H1 (cell line): Measurements from ENCODE around the gene CELSR3. TPM values are rescaled to one million over a fixed set of nuclear protein-coding genes. Genes with fewer than 3 reads are reported as not detected.

Experiments
- CTCF ChIA-PET: fragments of 300-600 bp; sonication (Branson Sonifier 250); formaldehyde crosslinking; loops from one replicate; lab custom pipeline; 2021; ENCODE audit not compliant: partially characterized antibody; lab: Charles Lee
- POLR2A ChIA-PET: fragments of 300-600 bp; sonication (Branson Sonifier 250); formaldehyde crosslinking; loops from one replicate; lab custom pipeline; 2021; ENCODE audit warnings: inconsistent platforms; ENCODE audit not compliant: partially characterized antibody; lab: Charles Lee
- DNase-seq, 2 experiments: peaks; one replicate each; pipeline versions ENCODE4 v3.0.0 to v3.0.0-alpha.2; 2010 to 2022; ENCODE audit warnings: low spot score in 2 of 2, low read depth in 1 of 2, mixed read lengths in 1 of 2
- FAIRE-seq: peaks from 2 replicates; lab custom pipeline; 2011; peaks lifted over from hg19 to GRCh38; lab: Jason Lieb, UNC
- H2AFZ ChIP-seq: 2 replicates; pipeline ENCODE4 v1.8.1; 2012; ENCODE audit warnings: low read length, inconsistent platforms
- H2AK5ac ChIP-seq: 2 replicates; pipeline ENCODE4 v1.6.1; 2013; ENCODE audit warnings: low read depth, low read length
- H2BK120ac ChIP-seq: replicated peaks from 2 replicates; pipeline ENCODE3; 2013; ENCODE audit warnings: low read depth, low read length, inconsistent platforms
- H2BK12ac ChIP-seq: 2 replicates; pipeline ENCODE4 v1.6.1; 2013; ENCODE audit warnings: low read depth, low read length
- H2BK15ac ChIP-seq: 2 replicates; pipeline ENCODE4 v1.6.1; 2013; ENCODE audit warnings: low read length
- H2BK20ac ChIP-seq: 2 replicates; pipeline ENCODE4 v1.6.1; 2013; ENCODE audit warnings: low read length
- H2BK5ac ChIP-seq: 2 replicates; pipeline ENCODE4 v1.6.1; 2013; ENCODE audit warnings: low read depth, low read length
- H3K14ac ChIP-seq: 2 replicates; pipeline ENCODE4 v1.6.1; 2013; ENCODE audit warnings: inconsistent platforms; ENCODE audit not compliant: insufficient read length
- H3K18ac ChIP-seq: 2 replicates; pipeline ENCODE4 v1.6.1; 2013; ENCODE audit warnings: low read length; ENCODE audit errors: extremely low read depth
- H3K23ac ChIP-seq: 2 replicates; pipeline ENCODE4 v1.6.1; 2013; ENCODE audit warnings: inconsistent platforms; ENCODE audit not compliant: insufficient read length
- H3K23me2 ChIP-seq: 2 replicates; pipeline ENCODE4 v1.6.1; 2013; ENCODE audit warnings: low read depth, low read length
- H3K27ac ChIP-seq: 2 replicates; pipeline ENCODE4 v1.6.1; 2011; ENCODE audit warnings: low read depth, low read length, inconsistent platforms
- H3K27me3 ChIP-seq, 4 experiments: replicated peaks in 1 of 4; 1 replicate in 1 of 4; 2 replicates in 3 of 4; pipeline versions ENCODE4 v1.6.1 to v1.8.1; 2011 to 2013; ENCODE audit warnings: low read length in 3 of 4, mild to moderate bottlenecking in 3 of 4, inconsistent platforms in 2 of 4, mixed read lengths in 2 of 4, moderate library complexity in 1 of 4; ENCODE audit not compliant: control insufficient read depth in 3 of 4, insufficient read depth in 3 of 4; ENCODE audit errors: extremely low read depth in 1 of 4
- H3K36me3 ChIP-seq, 4 experiments: 2 replicates each; pipeline versions ENCODE4 v1.6.1 to v1.8.1; 2011 to 2013; ENCODE audit warnings: mild to moderate bottlenecking in 4 of 4, low read length in 3 of 4, moderate library complexity in 2 of 4, control low read depth in 1 of 4, inconsistent platforms in 1 of 4; ENCODE audit not compliant: insufficient read depth in 4 of 4, control insufficient read depth in 2 of 4
- H3K4ac ChIP-seq: replicated peaks from 2 replicates; pipeline ENCODE3; 2013; ENCODE audit warnings: low read length, low read depth, mixed read lengths, inconsistent platforms; ENCODE audit not compliant: insufficient read length
- H3K4me1 ChIP-seq, 4 experiments: replicated peaks in 1 of 4; 1 replicate in 1 of 4; 2 replicates in 3 of 4; pipeline versions ENCODE4 v1.6.1 to v1.8.1; 2011 to 2013; ENCODE audit warnings: low read length in 3 of 4, inconsistent platforms in 2 of 4, mixed read lengths in 1 of 4; ENCODE audit not compliant: insufficient read depth in 4 of 4, control insufficient read depth in 3 of 4
- H3K4me2 ChIP-seq, 2 experiments: 2 replicates each; pipeline versions ENCODE4 v1.6.1 to v1.8.1; 2011 to 2013; ENCODE audit warnings: low read depth in 2 of 2, low read length in 2 of 2, control low read depth in 1 of 2, inconsistent platforms in 1 of 2, mild to moderate bottlenecking in 1 of 2; ENCODE audit not compliant: insufficient read depth in 1 of 2
- H3K4me3 ChIP-seq, 4 experiments: fragments of 200-600, 300-600 bp in 1 of 4; sonication (generic), shearing (Covaris generic), sonication (Bioruptor Twin) in 1 of 4; 2 replicates each; pipeline versions ENCODE4 v1.5.1 to v1.8.1; 2011 to 2016; ENCODE audit warnings: low read length in 4 of 4, low read depth in 3 of 4, control low read depth in 2 of 4, inconsistent platforms in 2 of 4, mild to moderate bottlenecking in 2 of 4, mixed read lengths in 1 of 4, moderate library complexity in 1 of 4; ENCODE audit not compliant: insufficient read depth in 2 of 4; ENCODE audit errors: extremely low read depth in 1 of 4
- H3K56ac ChIP-seq: replicated peaks from 2 replicates; pipeline ENCODE3; 2013; ENCODE audit warnings: low read depth, mild to moderate bottlenecking, mixed read lengths, low read length, inconsistent platforms; ENCODE audit not compliant: insufficient read length
- H3K79me1 ChIP-seq: 2 replicates; pipeline ENCODE4 v1.6.1; 2013; ENCODE audit warnings: low read depth, low read length, control low read depth
- H3K79me2 ChIP-seq, 2 experiments: 2 replicates each; pipeline versions ENCODE4 v1.6.1 to v1.8.1; 2012 to 2013; ENCODE audit warnings: low read length in 2 of 2, mild to moderate bottlenecking in 2 of 2, inconsistent platforms in 1 of 2; ENCODE audit not compliant: insufficient read depth in 2 of 2, control insufficient read depth in 1 of 2
- H3K9ac ChIP-seq, 4 experiments: replicated peaks in 1 of 4; 1 replicate in 1 of 4; 2 replicates in 3 of 4; pipeline versions ENCODE4 v1.6.1 to v1.8.1; 2011 to 2013; ENCODE audit warnings: low read depth in 3 of 4, low read length in 3 of 4, control low read depth in 2 of 4, mild to moderate bottlenecking in 2 of 4, moderate library complexity in 2 of 4, inconsistent platforms in 1 of 4; ENCODE audit errors: extremely low read depth in 1 of 4
- H3K9me3 ChIP-seq, 2 experiments: 2 replicates each; pipeline versions ENCODE4 v1.6.1 to v1.8.1; 2012 to 2013; ENCODE audit warnings: mild to moderate bottlenecking in 2 of 2, moderate library complexity in 2 of 2, control low read depth in 1 of 2, inconsistent platforms in 1 of 2, low read depth in 1 of 2, low read length in 1 of 2, mixed read lengths in 1 of 2; ENCODE audit not compliant: insufficient read depth in 2 of 2
- H4K20me1 ChIP-seq, 2 experiments: replicated peaks in 1 of 2; 2 replicates each; pipeline versions ENCODE3 to v1.8.1; 2011 to 2013; ENCODE audit warnings: inconsistent platforms in 2 of 2, low read length in 2 of 2, mild to moderate bottlenecking in 1 of 2; ENCODE audit not compliant: insufficient read depth in 2 of 2, control insufficient read depth in 1 of 2
- H4K5ac ChIP-seq: 2 replicates; pipeline ENCODE4 v1.6.1; 2013; ENCODE audit warnings: low read length, low read depth, mixed read lengths, inconsistent platforms; ENCODE audit not compliant: insufficient read length
- H4K8ac ChIP-seq: 2 replicates; pipeline ENCODE4 v1.8.0; 2013; ENCODE audit warnings: mild to moderate bottlenecking, moderate library complexity, low read length, inconsistent platforms; ENCODE audit not compliant: insufficient read depth; ENCODE audit errors: extremely low read depth
- H4K91ac ChIP-seq: replicated peaks from 2 replicates; pipeline ENCODE3; 2013; ENCODE audit warnings: low read length, mixed read lengths, inconsistent platforms; ENCODE audit not compliant: insufficient read length
- JUND ChIP-seq: IDR thresholded peaks from 2 replicates; pipeline ENCODE4 v1.6.1; 2011; ENCODE audit warnings: mild to moderate bottlenecking, improper control_type of control experiment, low read length
- TCF12 ChIP-seq: IDR thresholded peaks from 2 replicates; pipeline ENCODE4 v1.6.1; 2011; ENCODE audit warnings: low read depth, mild to moderate bottlenecking, low read length
- WGBS, 2 experiments: shearing (Covaris generic) in 1 of 2; methylation state at CpG; one replicate each; pipeline versions ENCODE4 v1.1.6 to v1.1.7; 2013 to 2015; ENCODE audit warnings: low lambda C conversion rate in 2 of 2, mixed read lengths in 2 of 2, inconsistent platforms in 1 of 2, low coverage in 1 of 2, missing lambda C conversion rate in 1 of 2; ENCODE audit not compliant: insufficient replicate concordance in 2 of 2, insufficient coverage in 1 of 2, insufficient read length in 1 of 2; ENCODE audit errors: extremely low coverage in 1 of 2, missing lambda C conversion rate in 1 of 2; 5-methylcytosine and 5-hydroxymethylcytosine counted together
- polyA plus RNA-seq, 7 experiments: library from polyadenylated mRNA; depleted of rRNA in 3 of 7; stranded (reverse) in 5 of 7; unstranded in 2 of 7; fragments of >200 nt in 5 of 7; fragments of 200-250 nt in 2 of 7; gene quantifications; 1 replicate in 5 of 7; 2 replicates in 1 of 7; 4 replicates in 1 of 7; pipeline versions ENCODE4 v1.2.1 to v1.2.3, GENCODE V29; 2011 to 2013; ENCODE audit warnings: missing spikeins in 2 of 7, mixed read lengths in 2 of 7
- total RNA-seq: library from RNA; stranded (reverse); fragmentation: NEBNext Ultra II Directional; extraction: Animal tissue kit (Norgen Biotek cat#: 25700); gene quantifications from 2 replicates; pipeline ENCODE4 v1.2.1, GENCODE V29; 2021

CELSR3 gene
- total and polyA plus RNA-seq, 2 of the 8 experiments (the other 6 are each of a cell fraction or from before 2014, with no cell fraction given) = 11.6 to 29.5 TPM

DNA sequence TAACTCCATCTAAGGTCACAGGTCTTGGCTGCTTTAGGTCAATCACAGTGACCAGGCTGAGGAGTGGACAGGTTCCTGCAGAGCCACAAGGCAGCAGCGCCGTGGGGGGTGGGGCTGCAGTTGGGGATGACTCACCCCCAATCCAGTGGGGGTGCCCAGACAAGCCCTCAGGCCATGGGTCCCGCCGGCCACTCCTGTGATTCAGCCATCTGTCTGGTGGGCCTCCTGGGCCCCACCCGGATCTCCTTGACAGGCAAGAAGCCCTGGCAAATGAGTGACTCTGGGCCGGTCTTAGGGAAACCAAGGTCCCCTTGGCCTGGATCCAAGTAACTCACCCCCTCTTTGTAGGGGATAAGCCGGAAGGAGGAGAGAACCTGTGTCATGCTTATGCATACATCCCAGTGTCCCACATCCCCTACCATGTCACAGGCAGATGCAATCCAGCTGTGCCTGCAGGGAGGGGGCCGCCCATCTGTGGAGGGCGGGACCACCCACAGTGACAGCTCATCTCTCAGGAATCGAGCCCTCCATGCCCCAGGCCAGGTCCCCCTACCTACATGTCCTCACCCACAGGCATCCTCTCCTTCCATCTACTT lies 67.1 kb downstream of the CELSR3 start:
- no peaks in the 10 kb centered on the region for H3K79me2 ChIP-seq
- H4K20me1 ChIP-seq = peaks cover 0 to 23% of the 10 kb centered on the region in 2 experiments
- no peaks in the 10 kb centered on the region for H3K79me1 ChIP-seq
- H2BK15ac ChIP-seq = no peak overlapping the region
- no peak overlapping the region for H4K91ac ChIP-seq
- H4K8ac ChIP-seq = no peak overlapping the region; the same call in 1 of the 2 replicates
- WGBS, 2 experiments = 60% methylated on average over 10 of the region's 10 CpGs; no CpG with 5 or more reads in 1 of the 2 experiments
- no peak overlapping the region for H2BK120ac ChIP-seq
- no peaks in the 10 kb centered on the region for H3K9me3 ChIP-seq
- H3K4me3 ChIP-seq = peak overlapping the region in 2 of 4 experiments; percentile 15 to 57; a peak in 3 of 8 replicates
- no peak overlapping the region for H3K56ac ChIP-seq
- no peak overlapping the region for H4K5ac ChIP-seq
- ChIA-PET CTCF (interaction anchor here (0.6 to 1.3 kb wide), 2 partner anchors 11 to 37 kb away, joined by 3 to 6 read pairs; no protein-coding TSS in a partner anchor), POLR2A (interaction anchor here (0.7 to 5.1 kb wide), 13 partner anchors 9 to 166 kb away, joined by 3 to 23 read pairs (median 6); partner anchors contain the start of genes CELSR3, PFKFB4, PLXNB1 and SLC26A6)
- peaks cover 19 to 24% (median 20%) of the 10 kb centered on the region in 4 experiments for H3K36me3 ChIP-seq
- H2BK5ac ChIP-seq = peak overlapping the region; percentile 75
- TF ChIP-seq TCF12 = no peak
- TF ChIP-seq JUND = peak; percentile 76
- DNase-seq (peak; percentile 59 to 80), FAIRE-seq (no peak)
- H3K23me2 ChIP-seq = peaks cover 1% of the 10 kb centered on the region; the same call in 1 of the 2 replicates
- H3K9ac ChIP-seq = no peak overlapping the region; a peak in 1 of 7 replicates
- peaks cover 3 to 18% (median 15%) of the 10 kb centered on the region in 4 experiments; a peak in 6 of 7 replicates for H3K4me1 ChIP-seq
- H3K27me3 ChIP-seq = peaks cover 0 to 6% (median 0%) of the 10 kb centered on the region in 4 experiments; a peak in 4 of 7 replicates
- 0 out of 2 replicates have a peak overlapping the region, but pooled peaks have one; percentile 53 for H2AK5ac ChIP-seq
- no peak overlapping the region for H2AFZ ChIP-seq
- no peak overlapping the region for H3K14ac ChIP-seq
- H3K4ac ChIP-seq = no peak overlapping the region
- H2BK20ac ChIP-seq = no peak overlapping the region
- peak overlapping the region; percentile 39; the same call in 1 of the 2 replicates for H2BK12ac ChIP-seq
- no peak overlapping the region for H3K23ac ChIP-seq
- H3K27ac ChIP-seq = no peak overlapping the region
- no peak overlapping the region; the same call in 1 of the 2 replicates for H3K18ac ChIP-seq
- peak overlapping the region; percentile 69 to 89 for H3K4me2 ChIP-seq
